ELR (cell line): ENCODE measurements around the gene ZNF608.
A peak's percentile ranks its signal among the peaks of the same experiment; 100 is the strongest.

Source experiments
- DNase-seq: peaks from one replicate; pipeline ENCODE4 v3.0.0-alpha.2; 2015; ENCODE audit warnings: low read depth

Gene ZNF608

DNA sequence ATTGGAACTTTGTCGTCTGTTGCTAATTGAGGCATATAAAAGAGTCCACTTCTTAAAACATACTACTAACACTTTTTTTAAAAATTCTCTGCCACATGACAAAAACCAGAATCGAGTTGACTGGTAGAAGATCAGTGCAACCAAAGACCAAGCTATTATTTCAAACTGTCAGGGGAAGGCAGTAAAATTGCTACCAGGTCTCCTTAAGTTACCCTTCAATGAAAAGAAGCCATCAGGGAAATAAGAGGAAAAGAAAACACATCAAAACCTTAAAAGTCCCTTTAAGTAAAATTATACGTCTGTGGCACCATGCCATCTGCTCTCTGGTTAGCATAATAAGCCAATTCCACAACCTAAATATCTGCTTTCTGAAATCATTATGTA lies 9.6 kb downstream of the ZNF608 start:
- DNase-seq: no peak

DNA sequence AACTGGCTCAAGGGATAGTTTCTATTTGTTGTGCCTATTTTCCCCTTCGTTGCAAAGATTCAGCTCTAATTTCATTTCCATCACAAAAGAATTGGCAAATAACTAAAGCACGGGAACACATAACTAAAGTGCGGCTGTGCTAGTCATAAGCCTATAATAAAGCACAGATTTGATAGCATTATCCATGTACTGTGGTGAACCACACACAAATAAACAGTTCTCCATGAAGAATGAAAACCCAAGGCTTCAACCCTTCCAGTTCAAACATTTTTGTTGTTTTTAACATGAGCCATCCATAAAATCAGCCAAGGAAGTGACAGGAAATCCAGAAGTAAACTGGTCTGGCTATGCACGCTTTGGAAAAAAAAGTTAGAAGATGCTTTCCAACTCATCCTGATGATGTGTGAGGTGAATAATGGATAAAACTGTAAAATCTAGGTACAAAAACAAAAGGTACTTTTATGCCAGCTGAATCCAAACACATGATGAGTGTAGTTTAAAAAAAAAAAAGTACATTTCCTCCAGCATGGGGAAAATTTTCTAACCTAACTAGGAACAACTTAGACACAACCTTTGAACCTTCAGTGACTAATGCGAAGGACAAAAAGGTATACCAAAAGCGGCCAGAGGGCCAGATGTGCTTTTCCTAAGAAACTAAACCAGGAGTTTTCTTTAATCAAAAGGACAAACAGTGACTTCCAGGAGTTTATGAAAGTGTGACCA lies 10.2 kb downstream of the ZNF608 start:
- peak; percentile 44 for DNase-seq

DNA sequence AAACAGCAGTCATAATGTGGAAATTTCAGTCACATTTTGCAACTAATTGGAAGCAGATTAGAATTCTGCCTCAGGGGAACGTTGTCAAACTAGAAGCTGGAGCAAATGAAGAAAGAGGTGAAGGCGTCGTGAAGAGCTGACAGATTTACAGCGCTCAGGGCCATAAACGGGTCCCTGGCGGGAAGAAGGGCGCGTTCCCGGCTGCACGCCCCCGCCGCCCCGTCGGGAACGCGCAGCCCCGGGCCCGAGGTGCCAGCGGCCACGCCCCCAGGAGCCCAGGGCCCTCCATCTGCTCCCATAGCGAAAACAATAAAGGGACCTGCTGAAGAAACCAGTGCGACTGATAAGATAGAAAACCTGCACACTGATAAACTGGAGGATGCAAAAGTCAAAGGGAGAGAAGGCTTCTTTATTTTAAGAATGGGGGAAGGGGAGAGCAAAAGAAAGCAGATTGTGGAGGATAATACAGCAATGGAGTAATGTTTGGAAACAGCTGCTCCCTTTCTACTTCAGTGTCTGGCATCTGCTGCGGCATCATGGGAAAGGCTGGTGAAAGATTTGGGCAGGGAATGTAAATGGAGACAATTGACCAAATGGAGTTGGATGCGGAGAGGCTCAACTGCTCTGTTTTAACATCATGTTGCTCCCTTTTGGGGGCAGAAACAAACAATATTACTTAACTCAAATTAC lies 11.1 kb downstream of the ZNF608 start:
- DNase-seq: no peak

DNA sequence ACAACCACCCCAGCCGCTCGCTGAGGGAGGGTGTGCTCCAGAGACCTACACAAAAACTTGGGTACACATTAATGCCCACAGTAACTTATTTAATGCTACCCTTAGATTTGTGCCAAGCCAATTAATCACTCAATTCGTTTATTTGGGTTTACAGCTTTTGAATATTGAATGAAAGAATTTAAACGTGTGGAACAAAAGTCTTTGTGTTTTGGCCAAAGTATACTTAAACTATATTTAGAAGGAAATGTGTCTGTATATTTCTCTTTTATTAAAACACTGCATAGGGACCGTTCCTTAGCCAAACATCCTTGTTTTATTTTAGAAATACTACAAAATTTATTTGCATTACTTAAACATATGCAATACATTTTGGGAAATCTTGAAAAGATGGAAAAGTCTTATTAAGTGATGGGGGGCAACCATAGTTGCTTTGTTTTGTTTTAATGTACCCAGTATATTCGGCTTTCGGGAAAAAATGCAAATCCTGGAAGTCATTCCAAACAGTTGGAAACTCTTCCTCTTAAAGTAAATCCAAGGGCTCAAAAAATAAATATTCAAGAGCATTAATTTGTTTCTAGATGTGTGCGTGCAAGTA lies 11.8 kb downstream of the ZNF608 start:
- no peak for DNase-seq

DNA sequence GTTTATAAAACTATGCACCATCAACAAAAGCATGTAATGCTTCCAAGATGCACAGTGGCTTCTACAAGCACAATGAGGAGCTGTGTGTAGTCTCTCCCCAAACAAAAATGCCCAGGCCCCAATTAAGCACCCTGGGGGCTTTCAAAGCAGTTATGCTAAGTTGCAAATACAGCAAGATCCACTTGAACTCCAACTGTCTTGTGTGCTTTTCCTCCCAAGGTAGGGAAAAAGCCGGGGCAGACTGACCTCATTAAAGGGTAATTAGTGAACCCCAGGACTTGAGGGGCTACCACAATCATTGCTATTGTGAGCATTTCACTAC lies 13.1 kb downstream of the ZNF608 start:
- no peak for DNase-seq

DNA sequence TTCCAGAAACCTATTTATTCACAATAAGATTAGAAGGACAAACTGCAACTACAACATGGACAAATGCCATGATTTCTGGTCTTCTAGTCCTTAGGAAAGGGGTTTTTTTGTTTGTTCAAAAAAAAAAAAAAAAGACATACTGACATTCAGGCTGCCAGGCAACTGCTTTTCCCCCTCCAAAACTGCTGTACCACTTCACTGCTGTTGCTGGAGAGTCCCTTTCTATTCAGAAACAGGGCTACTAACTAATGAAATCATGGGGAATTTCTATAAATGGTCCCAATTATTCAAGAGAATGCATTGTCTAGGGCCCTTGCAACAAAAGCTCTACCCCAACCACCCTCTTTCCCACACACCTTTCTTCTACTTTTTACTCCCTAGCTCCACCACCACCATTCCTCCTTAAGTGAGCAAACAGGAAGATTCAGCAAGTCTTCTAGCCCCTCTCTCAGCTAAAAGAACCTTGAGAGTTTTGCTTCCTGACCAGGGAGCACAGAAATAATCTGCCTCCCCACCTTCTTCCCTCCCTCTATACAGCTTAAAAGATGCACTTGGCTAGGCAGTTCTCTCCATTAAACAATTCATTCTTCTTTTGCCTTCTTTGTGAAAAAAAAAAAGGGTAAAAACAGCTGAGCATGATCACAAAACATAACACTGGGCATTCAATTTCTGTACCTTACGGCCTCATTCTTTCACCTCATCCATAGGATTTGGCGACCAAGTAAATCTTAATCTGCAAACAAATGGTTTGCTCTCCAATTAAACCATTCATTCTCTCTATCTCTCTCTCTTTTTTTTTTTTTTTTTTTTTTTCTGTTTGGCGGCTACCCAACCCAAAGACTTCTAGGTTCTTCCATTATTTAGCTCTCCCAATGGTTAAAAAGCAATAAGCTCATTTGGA lies 13.8 kb downstream of the ZNF608 start:
- DNase-seq: no peak

DNA sequence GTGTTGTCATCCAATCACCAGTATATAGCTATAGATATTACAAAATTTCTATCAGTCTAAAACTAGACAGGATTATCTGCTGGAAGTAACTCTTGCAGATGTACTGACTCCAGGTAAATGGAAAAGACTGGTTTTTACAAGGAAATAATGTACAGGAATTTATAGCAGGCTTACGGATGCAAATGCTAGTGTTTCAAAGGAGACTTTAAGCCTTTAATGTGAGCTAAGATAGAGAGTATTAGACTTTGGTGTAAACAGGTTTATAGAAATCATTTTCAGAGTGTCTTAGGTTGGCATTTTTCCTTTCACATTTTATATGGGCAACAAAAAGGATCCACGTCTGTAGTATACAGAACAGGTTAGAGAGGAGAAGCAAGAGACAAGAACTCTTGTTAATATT lies 16.1 kb downstream of the ZNF608 start:
- DNase-seq: no peak

DNA sequence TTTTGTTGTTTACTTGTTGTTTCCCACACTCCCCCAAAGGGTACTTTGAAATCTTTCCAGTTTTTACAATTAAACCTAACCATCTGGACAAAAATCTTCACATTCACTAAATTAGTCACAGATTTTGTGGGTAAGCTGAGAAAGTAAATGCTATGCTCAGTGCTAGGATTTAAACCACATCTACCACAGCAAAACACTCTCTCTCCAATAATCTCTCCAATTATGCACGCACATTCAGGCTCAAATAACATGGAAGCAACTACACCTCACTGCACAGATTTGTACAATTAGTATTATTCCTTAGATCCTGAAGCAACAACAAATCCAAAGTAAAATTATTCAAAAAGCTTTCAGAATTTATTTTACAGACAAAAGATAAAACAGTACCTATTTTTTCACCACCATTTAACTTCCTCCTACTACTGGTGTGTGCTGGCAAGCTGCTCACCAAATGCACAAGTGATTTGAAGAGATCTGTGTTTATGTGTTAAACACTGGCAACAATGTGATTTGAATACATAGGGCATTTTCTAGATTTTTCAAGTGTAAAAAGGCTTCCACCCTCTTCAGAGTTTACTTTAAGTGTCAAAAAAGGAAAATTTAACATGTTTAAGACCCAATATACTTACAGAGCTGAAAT lies 16.6 kb downstream of the ZNF608 start:
- no peak for DNase-seq

DNA sequence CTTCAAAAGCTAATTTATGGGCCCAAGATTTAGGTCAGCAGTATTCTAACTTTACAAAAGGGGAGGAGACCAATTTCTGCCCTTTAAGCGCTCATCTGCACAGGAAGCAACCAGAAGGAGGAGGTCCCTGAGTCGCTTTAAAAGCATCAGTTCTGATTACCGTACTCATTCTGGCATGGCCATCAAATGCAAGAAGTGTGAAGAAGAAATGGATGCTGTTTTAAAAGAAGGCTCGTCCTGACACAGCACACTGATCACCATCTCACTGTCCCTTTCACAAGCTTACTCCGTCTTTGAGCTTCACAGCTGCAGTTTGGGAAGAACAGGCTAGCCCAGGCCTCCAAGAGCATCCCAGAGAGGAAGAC lies 17.5 kb downstream of the ZNF608 start:
- no peak for DNase-seq

DNA sequence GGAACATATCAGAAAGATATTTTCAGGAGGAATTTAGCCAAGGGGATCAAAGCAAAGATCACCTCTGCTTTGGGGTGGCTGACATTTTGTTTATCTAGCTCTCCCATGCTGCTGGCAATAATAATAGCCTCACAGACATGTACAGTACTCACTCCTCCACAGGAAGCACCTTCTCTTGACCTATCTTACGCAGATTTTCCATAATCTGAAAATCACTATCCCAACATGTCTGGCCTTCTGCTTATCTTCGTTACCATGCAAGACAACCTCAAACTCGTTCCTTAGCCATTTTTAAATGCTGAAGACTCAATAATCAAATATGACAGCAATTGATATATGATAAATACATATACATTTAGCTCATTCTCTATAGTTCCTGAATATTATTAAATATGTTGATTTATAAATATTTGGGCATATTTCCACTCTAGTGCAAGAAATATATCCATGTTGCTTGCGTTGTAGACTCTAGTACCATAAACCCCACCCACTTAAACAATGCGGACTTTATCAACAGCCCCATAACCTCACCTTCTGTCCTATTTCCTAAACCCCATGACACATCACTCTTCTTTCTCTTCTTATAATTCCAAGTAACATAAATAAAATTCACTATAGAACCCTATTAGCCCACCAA lies 18.0 kb downstream of the ZNF608 start:
- no peak for DNase-seq

DNA sequence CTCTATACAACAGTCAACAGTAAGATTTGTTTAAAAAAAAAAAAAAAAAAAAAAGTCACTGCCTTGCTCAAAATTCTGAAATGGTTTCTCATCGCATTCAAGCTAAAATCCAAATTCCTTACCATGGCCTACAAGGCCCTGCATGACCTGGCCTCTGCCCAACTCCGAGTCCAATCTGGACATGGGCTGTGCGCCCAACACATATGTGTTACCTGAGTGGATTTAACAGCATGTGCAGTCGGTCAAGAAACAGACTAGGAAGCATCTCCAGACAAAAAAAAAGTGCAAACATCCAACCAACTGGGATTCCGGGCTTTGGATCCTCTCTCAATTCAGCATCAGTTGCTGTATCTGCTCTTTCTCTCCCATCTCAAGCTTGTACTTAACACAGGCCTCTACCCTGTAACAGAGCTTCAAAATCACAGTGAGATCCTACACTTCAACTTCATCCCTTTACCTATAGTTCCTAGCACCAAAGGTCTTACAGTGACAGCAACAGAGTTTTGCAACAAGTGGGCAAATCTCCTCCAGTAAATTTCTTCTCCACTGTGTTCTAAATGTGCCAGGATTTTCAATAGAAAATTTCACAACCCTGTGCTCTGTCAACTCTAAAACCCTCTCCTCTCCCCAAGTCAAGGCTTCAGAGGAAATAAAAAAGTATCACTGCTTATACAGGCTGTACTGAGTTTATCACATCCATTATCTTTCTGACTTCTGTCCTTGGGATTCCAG lies 19.6 kb downstream of the ZNF608 start:
- no peak for DNase-seq

DNA sequence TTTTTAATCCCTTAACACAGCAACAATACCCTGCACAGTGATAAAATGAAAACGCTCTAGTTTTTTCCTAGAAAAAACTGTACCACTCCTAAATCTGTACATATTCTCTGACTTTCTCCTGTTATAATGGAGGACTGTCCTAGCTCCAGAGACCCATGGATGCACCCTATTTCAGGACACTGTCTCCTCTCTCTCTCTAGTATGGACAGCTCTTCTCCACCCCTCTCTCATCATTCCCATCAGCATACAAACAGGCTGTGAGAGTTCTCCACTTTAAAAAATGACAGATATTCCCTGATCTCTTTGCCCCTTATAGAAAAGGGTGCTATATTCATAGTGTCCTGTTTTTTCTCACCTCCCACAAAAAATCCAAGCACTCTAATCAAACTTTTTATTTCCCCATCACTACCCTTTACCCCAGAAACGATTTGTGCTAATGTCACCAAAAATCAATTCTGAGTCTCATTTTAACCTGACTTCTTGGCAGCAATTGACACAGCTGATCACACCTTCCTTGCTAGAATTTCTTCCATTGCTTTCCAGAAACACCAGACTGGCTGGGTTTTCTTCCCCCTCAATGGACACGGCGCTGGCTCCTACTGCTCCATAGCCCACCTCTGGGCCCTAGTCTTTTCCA lies 20.7 kb downstream of the ZNF608 start:
- no peak for DNase-seq

DNA sequence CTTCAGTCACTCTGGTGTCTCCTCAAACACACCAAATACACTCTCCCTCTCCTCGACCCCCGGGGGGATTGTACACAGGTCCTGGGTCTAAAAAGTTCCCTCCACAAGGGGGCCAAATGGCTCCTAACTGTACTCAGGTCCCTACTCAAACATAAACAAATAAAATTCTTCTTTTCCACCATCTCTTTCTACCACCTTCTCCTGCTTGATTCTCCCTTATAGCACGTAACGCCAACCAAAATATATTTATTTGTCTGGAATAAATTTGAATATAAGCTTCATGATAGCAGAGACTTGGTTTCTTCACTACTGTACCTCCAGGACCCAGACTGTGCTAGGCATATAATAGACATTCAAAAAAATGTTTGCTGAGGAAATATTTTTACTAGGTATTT lies 21.4 kb downstream of the ZNF608 start:
- DNase-seq: no peak

DNA sequence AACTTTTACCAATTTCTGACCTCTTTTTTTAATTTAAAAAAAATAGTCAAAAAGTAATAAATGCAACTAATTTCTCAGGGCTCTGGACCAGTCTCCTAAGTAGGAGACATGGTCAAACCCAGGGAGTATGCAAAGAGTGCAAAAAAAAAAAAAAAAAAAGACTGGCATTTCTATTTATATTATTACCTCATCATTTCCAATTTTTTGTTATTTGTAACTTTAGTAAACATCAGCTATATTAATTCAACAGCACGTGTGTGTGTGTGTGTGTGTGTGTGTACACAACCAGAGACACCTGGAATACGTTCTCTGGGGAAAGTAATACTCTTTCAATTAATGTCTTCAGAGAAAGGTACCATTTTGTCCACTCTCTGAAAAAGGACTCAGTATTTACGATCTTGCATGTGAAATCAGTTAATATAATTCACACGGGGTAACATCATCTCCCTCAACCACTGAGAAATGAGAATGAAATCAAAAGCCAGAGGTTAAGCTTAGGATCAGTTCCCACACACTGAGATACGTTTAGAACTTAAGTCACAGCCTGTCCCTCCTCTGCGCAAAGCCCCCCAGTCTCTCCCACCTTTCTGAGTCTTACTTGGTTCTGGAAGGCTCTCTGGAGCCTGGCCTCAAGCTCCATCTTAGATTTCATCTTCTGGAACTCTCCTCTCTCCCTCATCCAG lies 21.9 kb downstream of the ZNF608 start:
- no peak for DNase-seq

DNA sequence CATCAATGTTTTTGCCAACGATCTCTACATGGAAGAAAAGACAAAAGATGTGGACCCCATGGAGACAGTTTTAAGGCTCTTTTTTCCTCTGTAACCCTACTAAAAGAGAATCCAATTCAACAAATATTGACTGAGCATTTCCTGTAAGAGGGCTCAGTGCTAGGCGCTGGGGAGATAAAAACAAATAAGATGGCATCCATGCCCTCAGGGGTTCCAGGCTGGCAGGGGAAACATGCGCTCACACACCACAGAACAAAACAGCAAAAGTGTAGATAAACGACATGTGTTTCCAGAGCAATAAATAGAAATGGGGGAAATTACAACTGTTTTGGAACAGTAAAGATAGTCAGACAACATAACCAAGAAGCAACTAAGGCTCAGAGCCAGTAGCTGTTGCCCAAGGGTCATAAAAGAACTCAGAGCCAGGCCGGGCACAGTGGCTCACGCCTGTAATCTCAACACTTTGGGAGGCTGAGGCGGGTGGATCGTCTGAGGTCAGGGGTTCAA lies 25.2 kb downstream of the ZNF608 start:
- no peak for DNase-seq

DNA sequence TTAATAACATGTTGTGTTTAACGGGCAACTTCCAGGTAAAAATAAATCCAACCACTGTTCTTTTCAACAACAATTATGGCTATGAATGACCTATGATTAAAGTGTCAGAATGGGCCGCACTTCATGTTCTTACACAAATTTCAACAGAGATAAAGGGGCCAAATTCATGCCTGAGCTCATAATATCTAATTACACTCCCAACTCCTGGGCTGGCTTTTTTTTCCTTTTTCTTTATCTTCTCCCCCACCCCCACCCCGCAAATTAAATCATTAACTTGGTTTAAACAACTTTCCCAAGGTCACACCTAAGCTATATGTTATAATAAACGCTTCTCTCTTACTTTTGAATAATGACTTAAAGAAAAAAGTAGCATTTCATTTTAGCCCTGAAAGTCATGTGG lies 25.8 kb downstream of the ZNF608 start:
- DNase-seq: no peak

DNA sequence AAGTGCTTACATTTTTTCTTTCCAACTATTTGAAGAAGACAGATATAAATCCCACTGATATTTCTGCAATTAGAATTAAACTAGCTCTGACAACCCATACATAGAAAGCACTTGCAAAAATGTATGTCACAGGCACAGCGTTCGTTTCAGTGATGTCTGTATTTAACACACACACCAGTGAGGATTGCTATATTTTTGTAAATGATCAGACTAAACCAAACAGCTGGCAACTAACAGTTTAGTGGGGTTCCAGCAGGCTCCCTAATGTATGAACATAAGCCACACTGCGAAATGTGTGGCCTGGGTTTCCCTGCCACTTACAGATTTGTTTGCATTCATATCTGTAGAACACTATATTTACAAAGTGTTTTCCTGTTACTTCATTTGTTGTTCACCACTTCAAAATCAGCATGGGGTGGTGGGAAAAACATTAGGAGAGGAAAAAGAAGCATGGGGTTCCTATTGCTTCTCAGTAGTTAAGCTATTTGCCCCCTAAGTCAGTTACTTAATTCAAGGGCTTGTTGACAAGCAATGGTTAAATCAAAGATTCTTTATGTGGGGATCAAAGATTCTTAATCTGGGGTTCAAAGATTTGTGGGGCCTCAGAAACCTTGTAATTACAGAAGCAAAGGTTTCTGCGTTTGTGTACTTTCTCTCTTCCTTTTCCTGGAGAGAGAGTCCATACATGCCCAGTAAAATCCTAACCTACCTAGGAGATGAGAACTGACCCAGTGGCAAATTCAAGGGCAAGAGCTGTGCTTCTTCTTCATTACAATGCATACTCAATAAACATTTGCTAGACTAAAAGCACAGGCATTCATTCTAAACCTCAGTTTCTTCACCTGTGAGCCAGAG lies 27.1 kb downstream of the ZNF608 start:
- no peak for DNase-seq

DNA sequence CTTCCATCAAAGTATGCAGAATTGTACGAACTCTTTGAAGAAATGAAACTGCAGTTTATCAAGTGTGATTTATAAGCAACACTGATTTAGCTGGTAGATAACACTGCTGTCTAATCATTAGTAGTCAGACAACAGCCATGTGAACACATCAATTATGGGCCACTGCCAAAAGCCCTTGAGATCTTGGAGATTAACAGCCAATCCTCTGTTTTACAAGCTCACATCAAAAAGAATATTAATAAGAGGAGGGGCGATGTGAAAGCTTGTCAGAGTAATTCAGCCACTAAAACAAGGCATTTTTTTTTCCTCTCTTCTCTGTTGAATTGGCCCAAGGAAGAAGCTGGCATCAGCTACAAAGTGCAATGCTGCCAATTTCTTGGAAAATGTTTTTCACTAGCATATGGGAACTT lies 28.1 kb downstream of the ZNF608 start:
- no peak for DNase-seq

DNA sequence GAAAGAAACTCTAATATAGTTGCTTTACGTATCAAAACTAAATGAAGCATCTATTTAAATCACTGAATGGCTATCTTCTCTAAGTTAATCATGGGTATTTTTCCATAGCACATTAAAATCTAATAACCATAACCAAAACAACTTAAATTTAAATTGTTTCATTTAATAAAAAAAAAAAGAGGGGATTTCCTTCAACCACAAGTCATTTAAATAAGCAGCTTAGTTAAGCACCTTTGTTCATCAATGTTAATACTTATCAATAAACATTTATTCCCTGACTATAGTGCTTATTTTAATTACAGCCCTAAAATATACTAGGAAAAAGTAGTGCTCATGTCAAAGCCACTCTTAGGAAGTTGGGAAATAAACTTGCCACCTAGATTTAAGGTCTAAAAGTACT lies 30.3 kb downstream of the ZNF608 start:
- no peak for DNase-seq
